ENCODE measurements around the gene KL. TPM values are rescaled to one million over a fixed set of nuclear protein-coding genes. Genes with fewer than 3 reads are reported as not detected.

KL gene
- total and polyA plus RNA-seq, 2 experiments from 2014 or later = 0.03 TPM; not detected in 1

- no peaks in the 10 kb centered on the region for H3K79me2 ChIP-seq (replicated peaks; ENCODE audit: insufficient read depth)
- H3K9me2 ChIP-seq (ENCODE audit: insufficient read depth) = no peaks in the 10 kb centered on the region
- Mint-ChIP-seq H3K36me3 (ENCODE audit: low read depth) (no peaks in the 10 kb centered on the region), H3K9me3 (no peaks in the 10 kb centered on the region), H3K4me3 (no peak overlapping the region), H3K4me1 (no peaks in the 10 kb centered on the region), H3K27ac (no peak overlapping the region), H3K27me3 (ENCODE audit: insufficient read depth, low read depth, poor library complexity) (no peaks in the 10 kb centered on the region)
- H3K27me3 ChIP-seq (ENCODE audit: insufficient read depth) = no peaks in the 10 kb centered on the region
- H2AFZ ChIP-seq = no peak overlapping the region
- no peaks in the 10 kb centered on the region for H3K36me3 ChIP-seq (ENCODE audit: insufficient read depth)
- no peak overlapping the region for H3K4me2 ChIP-seq
- H3K27ac ChIP-seq (ENCODE audit: low read depth) = no peak overlapping the region
- H3K4me3 ChIP-seq = no peak overlapping the region
- no peaks in the 10 kb centered on the region for H3F3A ChIP-seq (replicated peaks; ENCODE audit: low read depth)
- DNase-seq (ENCODE audit: low spot score) = no peak
- TF ChIP-seq ETS1 (IDR thresholded peaks at IDR 0.05) (no peak), ZNF331 (CRISPR knock-in tag; IDR thresholded peaks at IDR 0.05; ENCODE audit: low read depth) (no peak), STAT1 (IDR thresholded peaks at IDR 0.05; ENCODE audit: unreplicated experiment) (no peak), NANOG (IDR thresholded peaks at IDR 0.05; ENCODE audit: borderline replicate concordance) (no peak), ZNF114 (CRISPR knock-in tag; IDR thresholded peaks at IDR 0.05) (no peak), JUNB (IDR thresholded peaks at IDR 0.05; ENCODE audit: unreplicated experiment) (no peak), ZNF462 (CRISPR knock-in tag; IDR thresholded peaks at IDR 0.05) (no peak), POLR2AphosphoS5 (IDR thresholded peaks at IDR 0.05; ENCODE audit: low read depth) (no peak), EZH2phosphoT487 (IDR thresholded peaks at IDR 0.05; ENCODE audit: unreplicated experiment) (no peak), EZH2 (IDR thresholded peaks at IDR 0.05; ENCODE audit: low read depth, unreplicated experiment) (no peak), CTCF (conservative IDR thresholded peaks at IDR 0.05; ENCODE audit: low read depth in 2 of 2) (no peak), REST (IDR thresholded peaks at IDR 0.05; ENCODE audit: unreplicated experiment) (no peak), CREB1 (CRISPR knock-in tag; IDR thresholded peaks at IDR 0.05; ENCODE audit: low read depth) (no peak)
- H4K20me1 ChIP-seq (replicated peaks; ENCODE audit: insufficient read depth) = no peaks in the 10 kb centered on the region
- no peaks in the 10 kb centered on the region for H3K4me1 ChIP-seq (ENCODE audit: insufficient read depth)
- no peak for ATAC-seq
These were observed 47.9 kb upstream of the KL start for GRCh38 chr13:32968316-32968715.
